CD4-positive, alpha-beta T cell (primary cell): ENCODE measurements around the gene DNAJC6. TPM values are rescaled to one million over a fixed set of nuclear protein-coding genes. Genes with fewer than 3 reads are reported as not detected.

Experiments
- ATAC-seq: fragments of 200-7000 bp; cut with Tn5 transposase; one replicate; pipeline ENCODE4 v1.10.0; 2022; ENCODE audit warnings: mild to moderate bottlenecking; ENCODE audit not compliant: poor library complexity
- CTCF ChIA-PET: fragments of 350-600 bp; sonication (Branson Sonifier 250); formaldehyde crosslinking; loops from one replicate; lab custom pipeline; 2021; ENCODE audit warnings: antibody characterized with exemption, inconsistent platforms; lab: Charles Lee
- POLR2A ChIA-PET: fragments of 350-600 bp; sonication (Branson Sonifier 250); formaldehyde crosslinking; loops from one replicate; lab custom pipeline; 2021; ENCODE audit warnings: antibody characterized with exemption, inconsistent platforms; lab: Charles Lee
- DNase-seq, 14 experiments: peaks; one replicate each; pipeline ENCODE4 v3.0.0-alpha.2; 2013 to 2020; ENCODE audit warnings: mixed read lengths in 2 of 14
- H3K27ac ChIP-seq, 2 donors: one replicate each; pipeline versions ENCODE4 v1.5.1 to v1.7.0; 2013; ENCODE audit warnings: low read length in 2 of 2, low read depth in 1 of 2, mild to moderate bottlenecking in 1 of 2
- H3K27me3 ChIP-seq, 2 experiments: 1 replicate in 1 of 2; 2 replicates in 1 of 2; pipeline versions ENCODE4 v1.6.1 to v1.7.0; 2013; ENCODE audit warnings: low read length in 2 of 2, control low read depth in 1 of 2, mild to moderate bottlenecking in 1 of 2, moderate library complexity in 1 of 2; ENCODE audit not compliant: insufficient read depth in 2 of 2, control insufficient read depth in 1 of 2
- H3K36me3 ChIP-seq: one replicate; pipeline ENCODE4 v1.6.1; 2013; ENCODE audit warnings: low read length, control low read depth; ENCODE audit not compliant: insufficient read depth
- H3K4me1 ChIP-seq: one replicate; pipeline ENCODE4 v1.6.1; 2013; ENCODE audit warnings: low read length, control low read depth; ENCODE audit not compliant: insufficient read depth
- H3K4me3 ChIP-seq: one replicate; pipeline ENCODE4 v1.5.1; 2013; ENCODE audit warnings: mild to moderate bottlenecking, low read length, moderate library complexity
- H3K9me3 ChIP-seq, 2 experiments: 1 replicate in 1 of 2; 2 replicates in 1 of 2; pipeline versions ENCODE4 v1.6.1 to v1.7.0; 2013; ENCODE audit warnings: low read length in 2 of 2, mild to moderate bottlenecking in 2 of 2, control low read depth in 1 of 2, moderate library complexity in 1 of 2; ENCODE audit not compliant: control insufficient read depth in 1 of 2, insufficient read depth in 1 of 2
- H3K27ac Mint-ChIP-seq: one replicate; pipeline ENCODE4 v1.8.0; 2020; ENCODE audit warnings: mixed read lengths
- H3K27me3 Mint-ChIP-seq: one replicate; pipeline ENCODE4 v1.8.0; 2021; ENCODE audit warnings: mixed read lengths
- H3K36me3 Mint-ChIP-seq: one replicate; pipeline ENCODE4 v1.8.0; 2021; ENCODE audit warnings: low read depth, mixed read lengths
- H3K4me1 Mint-ChIP-seq: one replicate; pipeline ENCODE4 v1.8.0; 2021; ENCODE audit warnings: low read depth, mixed read lengths
- H3K4me3 Mint-ChIP-seq: one replicate; pipeline ENCODE4 v1.8.0; 2020; ENCODE audit warnings: mild to moderate bottlenecking, mixed read lengths
- H3K9me3 Mint-ChIP-seq: one replicate; pipeline ENCODE4 v1.8.0; 2020; ENCODE audit warnings: mixed read lengths
- CTCF ChIP-seq: fragments of 200-600 bp; IDR thresholded peaks from one replicate; pipeline ENCODE4 v1.8.0; 2022; ENCODE audit warnings: antibody characterized with exemption, mild to moderate bottlenecking
- intact Hi-C, 2 experiments: fragments of 100-400 bp; cut with DNase I in 1 of 2; cut with micrococcal nuclease in 1 of 2; formaldehyde crosslinking; loops; one replicate each; pipeline versions ENCODE4 v1.15.1 to v1.9.0; 2023 to 2025; cut with DNase I, micrococcal nuclease
- total RNA-seq, 174 experiments: library from RNA in 2 of 174; stranded (reverse) in 2 of 174; gene quantifications; one replicate each; pipeline ENCODE4 v1.2.3 and lab custom pipeline; 2021 to 2026

DNAJC6 gene
- total RNA-seq, 2 experiments from 2014 or later = 2.4 to 2.5 TPM

GRCh38 chr1:65277605-65278347 lies 31.6 kb upstream of the DNAJC6 start:
- no peak overlapping the region for H3K27ac Mint-ChIP-seq
- no peaks in the 10 kb centered on the region for H3K4me1 Mint-ChIP-seq
- no peak overlapping the region for H3K4me3 ChIP-seq
- POLR2A ChIA-PET = no interaction called here
- peaks cover 0 to 9% of the 10 kb centered on the region in 2 experiments for H3K27me3 ChIP-seq
- H3K27me3 Mint-ChIP-seq = peaks cover 34% of the 10 kb centered on the region
- H3K36me3 ChIP-seq = no peaks in the 10 kb centered on the region
- TF ChIP-seq CTCF = no peak
- no peaks in the 10 kb centered on the region for H3K9me3 Mint-ChIP-seq
- intact Hi-C loops = no loop called here
- no peak overlapping the region for H3K27ac ChIP-seq
- no peaks in the 10 kb centered on the region for H3K4me1 ChIP-seq
- H3K36me3 Mint-ChIP-seq = no peaks in the 10 kb centered on the region
- CTCF ChIA-PET = interaction anchor here (0.9 kb wide), 1 partner anchor 11 kb away, joined by 3 read pairs; no protein-coding TSS in a partner anchor
- ATAC-seq (no peak), DNase-seq (no peak)
- no peak overlapping the region for H3K4me3 Mint-ChIP-seq
- no peaks in the 10 kb centered on the region for H3K9me3 ChIP-seq

- no peaks in the 10 kb centered on the region for H3K36me3 ChIP-seq
- peaks cover 0 to 9% of the 10 kb centered on the region in 2 experiments for H3K27me3 ChIP-seq
- no peaks in the 10 kb centered on the region for H3K9me3 Mint-ChIP-seq
- H3K4me1 ChIP-seq = no peaks in the 10 kb centered on the region
- ChIA-PET POLR2A (no interaction called here), CTCF (no interaction called here)
- TF ChIP-seq CTCF = no peak
- H3K9me3 ChIP-seq = no peaks in the 10 kb centered on the region
- DNase-seq = no peak
- ATAC-seq = no peak
- no peak overlapping the region for H3K27ac Mint-ChIP-seq
- no peak overlapping the region for H3K4me3 Mint-ChIP-seq
- intact Hi-C loops = no loop called here
- H3K27me3 Mint-ChIP-seq = peaks cover 37% of the 10 kb centered on the region
- H3K4me3 ChIP-seq = no peak overlapping the region
- H3K36me3 Mint-ChIP-seq = no peaks in the 10 kb centered on the region
- H3K4me1 Mint-ChIP-seq = no peaks in the 10 kb centered on the region
- no peak overlapping the region for H3K27ac ChIP-seq
Observed at GRCh38 chr1:65278376-65279069, 30.8 kb upstream of the DNAJC6 start.

GRCh38 chr1:65279070-65279779 lies 30.1 kb upstream of the DNAJC6 start:
- H3K27me3 Mint-ChIP-seq = peaks cover 43% of the 10 kb centered on the region
- ATAC-seq (no peak), DNase-seq (no peak)
- H3K9me3 Mint-ChIP-seq = no peaks in the 10 kb centered on the region
- no peaks in the 10 kb centered on the region for H3K9me3 ChIP-seq
- no peak overlapping the region for H3K4me3 Mint-ChIP-seq
- ChIA-PET CTCF (no interaction called here), POLR2A (no interaction called here)
- TF ChIP-seq CTCF = no peak
- H3K27ac Mint-ChIP-seq = no peak overlapping the region
- peaks cover 0 to 9% of the 10 kb centered on the region in 2 experiments for H3K27me3 ChIP-seq
- H3K27ac ChIP-seq = no peak overlapping the region
- H3K36me3 Mint-ChIP-seq = no peaks in the 10 kb centered on the region
- intact Hi-C loops = no loop called here
- H3K4me1 Mint-ChIP-seq = no peaks in the 10 kb centered on the region
- no peak overlapping the region for H3K4me3 ChIP-seq
- no peaks in the 10 kb centered on the region for H3K4me1 ChIP-seq
- no peaks in the 10 kb centered on the region for H3K36me3 ChIP-seq
